GM12878 (cell line): ENCODE results near the gene EXOC4.

ENCODE experiments used
- SMC3 ChIP-seq: IDR thresholded peaks from 2 replicates; pipeline ENCODE4 v1.6.1; 2011; ENCODE audit warnings: low read length, improper control_type of control experiment, borderline replicate concordance
- TAF1 ChIP-seq: IDR thresholded peaks from 2 replicates; pipeline ENCODE4 v1.6.1; 2011; ENCODE audit warnings: mild to moderate bottlenecking, low read depth, low read length, borderline replicate concordance
- TARDBP ChIP-seq: IDR thresholded peaks from 2 replicates; pipeline ENCODE4 v1.6.1; 2016; ENCODE audit warnings: borderline replicate concordance

DNA sequence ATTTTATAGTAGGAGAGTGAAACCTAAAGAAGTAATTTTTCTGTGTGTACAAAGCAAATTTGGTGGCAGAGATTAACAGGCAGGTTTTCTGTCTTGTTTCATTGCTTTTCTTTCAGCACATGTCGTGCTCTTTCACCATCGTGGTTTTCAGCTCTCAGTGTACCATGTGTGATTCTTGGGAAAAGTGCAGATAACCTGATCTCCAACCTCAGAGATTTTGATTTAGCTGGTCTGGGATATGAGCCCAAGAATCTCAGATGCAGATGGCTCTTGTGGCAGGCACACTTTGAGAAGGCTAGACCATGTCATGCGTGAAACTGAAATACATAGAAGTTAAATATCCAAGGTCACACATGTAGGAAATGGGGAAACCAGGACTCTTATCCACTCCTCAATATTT, 317.4 kb downstream of the EXOC4 start:
- TF ChIP-seq TARDBP: no peak
- TF ChIP-seq TAF1: no peak
- no peak for TF ChIP-seq SMC3
